K562 (cell line): Measurements from ENCODE around the gene MEIS1.

Source experiments
- FOXM1 ChIP-seq, 2 experiments: fragments of 450-650 bp in 1 of 2; sonication (generic) in 1 of 2; formaldehyde crosslinking in 1 of 2; IDR thresholded peaks; 2 replicates each; pipeline versions ENCODE4 v1.6.1 to v1.9.0; 2017 to 2022; ENCODE audit warnings: low read depth in 2 of 2, mild to moderate bottlenecking in 2 of 2, missing genetic modification reagents in 1 of 2, moderate library complexity in 1 of 2
- KLF13 ChIP-seq: fragments of 450-650 bp; IDR thresholded peaks from 2 replicates; pipeline ENCODE4 v1.6.1; 2016; ENCODE audit warnings: missing genetic modification characterization, low read depth, mild to moderate bottlenecking, missing compliant biosample characterization, moderate library complexity, borderline replicate concordance
- RAD21 ChIP-seq, 2 experiments: fragments of 250-450 bp in 1 of 2; fragments of 450-650 bp in 1 of 2; sonication (Bioruptor Pico) in 1 of 2; formaldehyde crosslinking in 1 of 2; IDR thresholded peaks in 1 of 2; conservative IDR thresholded peaks in 1 of 2; 2 replicates each; pipeline versions ENCODE4 v1.4.0 to v1.8.0; 2020 to 2022; ENCODE audit warnings: mild to moderate bottlenecking in 2 of 2, moderate library complexity in 1 of 2
- TCF7L2 ChIP-seq: fragments of 150-350 bp; IDR thresholded peaks from 2 replicates; pipeline ENCODE4 v1.6.1; 2016; ENCODE audit warnings: low read depth, mild to moderate bottlenecking, low read length, moderate library complexity
- TF ChIP-seq, protein P1 (sequence below), 2 experiments: IDR thresholded peaks in 1 of 2; conservative IDR thresholded peaks in 1 of 2; 2 replicates each; pipeline ENCODE4 v1.6.1; 2016; ENCODE audit warnings: low read depth in 2 of 2, mild to moderate bottlenecking in 1 of 2, missing compliant biosample characterization in 1 of 2, missing genetic modification characterization in 1 of 2, moderate library complexity in 1 of 2
- TF ChIP-seq, protein P2 (sequence below), 3 experiments: IDR thresholded peaks in 2 of 3; conservative IDR thresholded peaks in 1 of 3; 2 replicates each; pipeline ENCODE4 v1.5.1; 2011 to 2012; ENCODE audit warnings: low read length in 3 of 3, mild to moderate bottlenecking in 3 of 3, control low read depth in 2 of 3, improper control_type of control experiment in 1 of 3, inconsistent platforms in 1 of 3, low read depth in 1 of 3, mixed read lengths in 1 of 3, moderate library complexity in 1 of 3; ENCODE audit not compliant: insufficient read depth in 2 of 3
- TF ChIP-seq, protein P3 (sequence below): fragments of 450-650 bp; formaldehyde crosslinking; IDR thresholded peaks from 2 replicates; pipeline ENCODE4 v1.4.0; 2022; ENCODE audit warnings: missing genetic modification characterization

DNA sequence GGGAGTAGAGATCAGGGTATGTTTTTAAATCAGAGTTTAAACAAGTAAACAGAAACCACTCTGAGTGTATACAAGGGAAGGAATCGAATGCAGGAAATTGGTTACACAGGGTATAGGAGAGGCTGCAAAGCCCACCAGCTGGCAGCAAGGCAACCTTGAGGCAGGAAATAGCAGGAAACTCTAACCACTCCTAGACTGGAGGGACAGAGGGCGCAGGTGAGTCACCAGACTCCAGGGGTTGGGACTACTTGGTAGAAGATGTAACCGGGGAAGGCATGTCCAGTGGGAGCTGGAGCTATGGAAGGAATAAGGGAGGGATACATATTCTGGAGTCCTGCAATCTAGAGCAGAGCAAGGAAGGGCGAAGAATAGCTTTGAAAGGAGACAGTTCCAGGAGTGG is 152.3 kb downstream of the MEIS1 start:
- TF ChIP-seq, protein P1, sequence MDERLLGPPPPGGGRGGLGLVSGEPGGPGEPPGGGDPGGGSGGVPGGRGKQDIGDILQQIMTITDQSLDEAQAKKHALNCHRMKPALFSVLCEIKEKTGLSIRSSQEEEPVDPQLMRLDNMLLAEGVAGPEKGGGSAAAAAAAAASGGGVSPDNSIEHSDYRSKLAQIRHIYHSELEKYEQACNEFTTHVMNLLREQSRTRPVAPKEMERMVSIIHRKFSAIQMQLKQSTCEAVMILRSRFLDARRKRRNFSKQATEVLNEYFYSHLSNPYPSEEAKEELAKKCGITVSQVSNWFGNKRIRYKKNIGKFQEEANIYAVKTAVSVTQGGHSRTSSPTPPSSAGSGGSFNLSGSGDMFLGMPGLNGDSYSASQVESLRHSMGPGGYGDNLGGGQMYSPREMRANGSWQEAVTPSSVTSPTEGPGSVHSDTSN (CRISPR knock-in tag; IDR thresholded peaks at IDR 0.05; ENCODE audit: low read depth): no peak
- TF ChIP-seq, protein P1 (tag; conservative IDR thresholded peaks at IDR 0.05; ENCODE audit: low read depth): no peak
- TF ChIP-seq TCF7L2 (no peak), FOXM1 (IDR thresholded peaks at IDR 0.05; ENCODE audit: low read depth) (no peak), FOXM1 (CRISPR knock-in tag; IDR thresholded peaks at IDR 0.05; ENCODE audit: low read depth) (no peak), RAD21 (CRISPR knock-in tag; conservative IDR thresholded peaks at IDR 0.05 in 1 of 2, IDR thresholded peaks at IDR 0.05 in 1 of 2) (peak in 1 of 2 experiments; percentile 48; a peak in 3 of 4 replicates), KLF13 (no peak)
- TF ChIP-seq, protein P2, sequence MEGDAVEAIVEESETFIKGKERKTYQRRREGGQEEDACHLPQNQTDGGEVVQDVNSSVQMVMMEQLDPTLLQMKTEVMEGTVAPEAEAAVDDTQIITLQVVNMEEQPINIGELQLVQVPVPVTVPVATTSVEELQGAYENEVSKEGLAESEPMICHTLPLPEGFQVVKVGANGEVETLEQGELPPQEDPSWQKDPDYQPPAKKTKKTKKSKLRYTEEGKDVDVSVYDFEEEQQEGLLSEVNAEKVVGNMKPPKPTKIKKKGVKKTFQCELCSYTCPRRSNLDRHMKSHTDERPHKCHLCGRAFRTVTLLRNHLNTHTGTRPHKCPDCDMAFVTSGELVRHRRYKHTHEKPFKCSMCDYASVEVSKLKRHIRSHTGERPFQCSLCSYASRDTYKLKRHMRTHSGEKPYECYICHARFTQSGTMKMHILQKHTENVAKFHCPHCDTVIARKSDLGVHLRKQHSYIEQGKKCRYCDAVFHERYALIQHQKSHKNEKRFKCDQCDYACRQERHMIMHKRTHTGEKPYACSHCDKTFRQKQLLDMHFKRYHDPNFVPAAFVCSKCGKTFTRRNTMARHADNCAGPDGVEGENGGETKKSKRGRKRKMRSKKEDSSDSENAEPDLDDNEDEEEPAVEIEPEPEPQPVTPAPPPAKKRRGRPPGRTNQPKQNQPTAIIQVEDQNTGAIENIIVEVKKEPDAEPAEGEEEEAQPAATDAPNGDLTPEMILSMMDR (IDR thresholded peaks at IDR 0.05 in 2 of 3, conservative IDR thresholded peaks at IDR 0.05 in 1 of 3; ENCODE audit: insufficient read depth in 2 of 3, low read depth in 1 of 3, low read length in 3 of 3): peak; percentile 37 to 40 (median 40); a peak in 4 of 6 replicates
- TF ChIP-seq, protein P3, sequence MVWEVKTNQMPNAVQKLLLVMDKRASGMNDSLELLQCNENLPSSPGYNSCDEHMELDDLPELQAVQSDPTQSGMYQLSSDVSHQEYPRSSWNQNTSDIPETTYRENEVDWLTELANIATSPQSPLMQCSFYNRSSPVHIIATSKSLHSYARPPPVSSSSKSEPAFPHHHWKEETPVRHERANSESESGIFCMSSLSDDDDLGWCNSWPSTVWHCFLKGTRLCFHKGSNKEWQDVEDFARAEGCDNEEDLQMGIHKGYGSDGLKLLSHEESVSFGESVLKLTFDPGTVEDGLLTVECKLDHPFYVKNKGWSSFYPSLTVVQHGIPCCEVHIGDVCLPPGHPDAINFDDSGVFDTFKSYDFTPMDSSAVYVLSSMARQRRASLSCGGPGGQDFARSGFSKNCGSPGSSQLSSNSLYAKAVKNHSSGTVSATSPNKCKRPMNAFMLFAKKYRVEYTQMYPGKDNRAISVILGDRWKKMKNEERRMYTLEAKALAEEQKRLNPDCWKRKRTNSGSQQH (CRISPR knock-in tag): no peak
